Fibroblast of lung (primary cell): ENCODE data around the gene TESMIN. TPM values are rescaled to one million over a fixed set of nuclear protein-coding genes. Genes with fewer than 3 reads are reported as not detected.
A peak's percentile ranks its signal among the peaks of the same experiment; 100 is the strongest.

Experiments used
- DNase-seq, 2 donors: peaks; one replicate each; pipeline versions ENCODE4 v3.0.0 to v3.0.0-alpha.2; 2010; ENCODE audit warnings: low read depth in 2 of 2
- H2AFZ ChIP-seq: 2 replicates; pipeline ENCODE4 v1.5.1; 2012; ENCODE audit warnings: low read length, control low read depth, inconsistent platforms
- H3K27ac ChIP-seq: 2 replicates; pipeline ENCODE4 v1.5.1; 2011; ENCODE audit warnings: low read length, control low read depth; ENCODE audit not compliant: insufficient read depth
- H3K27me3 ChIP-seq: 2 replicates; pipeline ENCODE4 v1.5.1; 2011; ENCODE audit warnings: mild to moderate bottlenecking, low read length; ENCODE audit not compliant: control insufficient read depth, insufficient read depth
- H3K36me3 ChIP-seq: 2 replicates; pipeline ENCODE4 v1.5.1; 2011; ENCODE audit warnings: low read length; ENCODE audit not compliant: control insufficient read depth, insufficient read depth
- H3K4me1 ChIP-seq: 2 replicates; pipeline ENCODE4 v1.5.1; 2011; ENCODE audit warnings: low read length; ENCODE audit not compliant: control insufficient read depth, insufficient read depth; ENCODE audit errors: extremely low read depth
- H3K4me2 ChIP-seq: 2 replicates; pipeline ENCODE4 v1.5.1; 2011; ENCODE audit warnings: low read length, control low read depth; ENCODE audit not compliant: insufficient read depth; ENCODE audit errors: extremely low read depth
- H3K4me3 ChIP-seq, 4 experiments: fragments of 200-600 bp in 1 of 4; sonication (generic) in 1 of 4; replicated peaks in 1 of 4; 2 replicates each; pipeline ENCODE4 v1.5.1; 2011 to 2016; ENCODE audit warnings: low read length in 4 of 4, low read depth in 3 of 4, mild to moderate bottlenecking in 3 of 4, control low read depth in 2 of 4, inconsistent platforms in 1 of 4, mixed read lengths in 1 of 4; ENCODE audit not compliant: insufficient read depth in 1 of 4; ENCODE audit errors: control extremely low read depth in 1 of 4
- H3K79me2 ChIP-seq: 2 replicates; pipeline ENCODE4 v1.5.1; 2012; ENCODE audit warnings: mild to moderate bottlenecking, low read length, inconsistent platforms; ENCODE audit not compliant: control insufficient read depth, insufficient read depth
- H3K9ac ChIP-seq: 2 replicates; pipeline ENCODE4 v1.5.1; 2011; ENCODE audit warnings: mild to moderate bottlenecking, low read length, control low read depth; ENCODE audit not compliant: insufficient read depth
- H3K9me3 ChIP-seq: 2 replicates; pipeline ENCODE4 v1.5.1; 2012; ENCODE audit warnings: low read depth, low read length; ENCODE audit not compliant: control insufficient read depth, insufficient read depth
- H4K20me1 ChIP-seq: 2 replicates; pipeline ENCODE4 v1.5.1; 2011; ENCODE audit warnings: low read length; ENCODE audit not compliant: control insufficient read depth, insufficient read depth; ENCODE audit errors: extremely low read depth
- EZH2 ChIP-seq: IDR thresholded peaks from 2 replicates; pipeline ENCODE4 v1.5.1; 2012; ENCODE audit warnings: low read length, control low read depth, mild to moderate bottlenecking; ENCODE audit errors: missing control alignments
- polyA plus RNA-seq, 2 donors: library from polyadenylated mRNA; depleted of rRNA in 1 of 2; stranded (reverse) in 1 of 2; unstranded in 1 of 2; fragments of >200 nt; gene quantifications; 2 replicates each; pipeline ENCODE4 v1.2.1, GENCODE V29; 2011 to 2012; ENCODE audit warnings: missing spikeins in 1 of 2
- total RNA-seq: library from RNA; depleted of rRNA; stranded (reverse); fragments of >200 nt; gene quantifications from 2 replicates; pipeline ENCODE4 v1.2.1, GENCODE V29; 2014
- TF ChIP-seq, protein P1 (sequence below), 2 donors: IDR thresholded peaks in 1 of 2; conservative IDR thresholded peaks in 1 of 2; 1 replicate in 1 of 2; 2 replicates in 1 of 2; pipeline ENCODE4 v1.5.1; 2011 to 2012; ENCODE audit warnings: low read length in 2 of 2, control low read depth in 1 of 2, inconsistent platforms in 1 of 2, low read depth in 1 of 2, mild to moderate bottlenecking in 1 of 2

TESMIN gene
- total and polyA plus RNA-seq, 2 donors (not counting 1 experiment from before 2014, with no cell fraction given), result 0.70 to 2.0 TPM

DNA sequence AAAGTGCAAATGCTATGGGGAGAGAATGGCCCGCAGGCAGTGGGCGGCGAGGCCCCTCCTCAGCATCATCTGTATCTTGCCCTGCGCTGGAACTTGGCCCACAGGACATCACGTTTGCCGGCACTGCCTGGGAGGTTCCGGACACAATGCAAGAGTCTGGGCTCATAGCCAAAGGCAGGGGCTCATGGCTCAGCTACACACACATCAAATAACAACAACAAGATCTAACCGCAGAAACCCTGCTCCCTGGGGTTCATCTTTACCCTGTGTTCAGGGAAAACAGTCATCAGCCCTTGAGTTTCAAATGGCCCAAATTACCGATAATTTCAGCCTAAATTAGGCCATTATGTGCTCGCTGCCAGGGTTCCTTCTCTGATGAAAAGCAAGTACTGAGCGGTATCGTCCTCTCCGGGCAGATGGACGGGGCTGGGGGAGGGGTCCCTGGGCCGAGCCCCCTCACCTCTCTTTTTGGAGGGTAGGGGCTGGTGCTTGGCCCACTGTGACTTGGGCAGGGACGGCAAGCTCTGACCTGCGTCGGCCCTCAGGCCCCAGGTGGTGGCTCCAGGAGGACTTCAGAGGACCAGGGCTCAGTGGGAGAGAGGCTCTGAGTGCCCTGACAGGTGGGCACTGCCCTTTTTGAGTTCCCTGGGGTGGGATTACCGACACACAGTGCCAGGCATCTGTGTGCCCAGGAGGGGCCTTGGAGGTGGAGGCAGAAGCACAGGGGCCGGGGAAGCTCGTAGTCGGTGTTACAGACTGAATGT lies 92.0 kb downstream of the TESMIN start:
- Histone ChIP-seq H3K27me3 (peaks cover 4% of the 10 kb centered on the region), H3K9me3 (no peaks in the 10 kb centered on the region), H3K4me2 (peak overlapping the region; percentile 0), H3K36me3 (no peaks in the 10 kb centered on the region), H3K9ac (no peak overlapping the region), H3K4me3 (no peak overlapping the region), H3K27ac (peak overlapping the region; percentile 58), H3K79me2 (no peaks in the 10 kb centered on the region), H3K4me1 (peaks cover 11% of the 10 kb centered on the region), H4K20me1 (no peaks in the 10 kb centered on the region), H2AFZ (no peak overlapping the region)
- TF ChIP-seq, protein P1, sequence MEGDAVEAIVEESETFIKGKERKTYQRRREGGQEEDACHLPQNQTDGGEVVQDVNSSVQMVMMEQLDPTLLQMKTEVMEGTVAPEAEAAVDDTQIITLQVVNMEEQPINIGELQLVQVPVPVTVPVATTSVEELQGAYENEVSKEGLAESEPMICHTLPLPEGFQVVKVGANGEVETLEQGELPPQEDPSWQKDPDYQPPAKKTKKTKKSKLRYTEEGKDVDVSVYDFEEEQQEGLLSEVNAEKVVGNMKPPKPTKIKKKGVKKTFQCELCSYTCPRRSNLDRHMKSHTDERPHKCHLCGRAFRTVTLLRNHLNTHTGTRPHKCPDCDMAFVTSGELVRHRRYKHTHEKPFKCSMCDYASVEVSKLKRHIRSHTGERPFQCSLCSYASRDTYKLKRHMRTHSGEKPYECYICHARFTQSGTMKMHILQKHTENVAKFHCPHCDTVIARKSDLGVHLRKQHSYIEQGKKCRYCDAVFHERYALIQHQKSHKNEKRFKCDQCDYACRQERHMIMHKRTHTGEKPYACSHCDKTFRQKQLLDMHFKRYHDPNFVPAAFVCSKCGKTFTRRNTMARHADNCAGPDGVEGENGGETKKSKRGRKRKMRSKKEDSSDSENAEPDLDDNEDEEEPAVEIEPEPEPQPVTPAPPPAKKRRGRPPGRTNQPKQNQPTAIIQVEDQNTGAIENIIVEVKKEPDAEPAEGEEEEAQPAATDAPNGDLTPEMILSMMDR (conservative IDR thresholded peaks at IDR 0.05 in 1 of 2, IDR thresholded peaks at IDR 0.05 in 1 of 2; ENCODE audit: low read depth in 1 of 2, low read length in 2 of 2), result no peak
- TF ChIP-seq EZH2, result no peak
- peak; percentile 95 to 99 for DNase-seq

DNA sequence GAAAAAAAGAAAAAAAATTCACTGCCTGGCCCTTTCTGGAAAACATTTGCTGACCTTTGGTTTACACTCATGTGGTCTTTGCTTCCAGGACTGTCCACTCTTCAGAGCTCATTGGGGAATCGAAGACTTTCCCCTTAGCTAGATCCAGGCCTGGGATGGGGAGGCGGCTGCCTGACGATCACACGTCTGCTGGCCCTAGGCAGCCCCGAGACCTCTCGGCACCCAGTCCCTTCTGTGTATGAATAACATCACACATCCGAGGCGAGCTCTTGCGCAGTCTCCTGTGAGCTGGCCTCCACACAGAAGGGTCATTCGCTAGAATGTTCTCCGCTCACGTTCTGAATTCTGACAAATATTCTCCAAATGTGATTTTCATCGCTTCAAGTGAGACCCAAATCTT lies 92.7 kb downstream of the TESMIN start:
- peak; percentile 25 to 80 for DNase-seq
- Histone ChIP-seq H3K27ac (peak overlapping the region; percentile 58), H3K4me2 (peak overlapping the region; percentile 0), H4K20me1 (no peaks in the 10 kb centered on the region), H2AFZ (no peak overlapping the region), H3K9ac (no peak overlapping the region), H3K4me1 (peaks cover 11% of the 10 kb centered on the region), H3K27me3 (peaks cover 4% of the 10 kb centered on the region), H3K79me2 (no peaks in the 10 kb centered on the region), H3K36me3 (no peaks in the 10 kb centered on the region), H3K4me3 (no peak overlapping the region), H3K9me3 (no peaks in the 10 kb centered on the region)
- TF ChIP-seq, protein P1 (conservative IDR thresholded peaks at IDR 0.05 in 1 of 2, IDR thresholded peaks at IDR 0.05 in 1 of 2; ENCODE audit: low read depth in 1 of 2, low read length in 2 of 2), result no peak
- no peak for TF ChIP-seq EZH2

DNA sequence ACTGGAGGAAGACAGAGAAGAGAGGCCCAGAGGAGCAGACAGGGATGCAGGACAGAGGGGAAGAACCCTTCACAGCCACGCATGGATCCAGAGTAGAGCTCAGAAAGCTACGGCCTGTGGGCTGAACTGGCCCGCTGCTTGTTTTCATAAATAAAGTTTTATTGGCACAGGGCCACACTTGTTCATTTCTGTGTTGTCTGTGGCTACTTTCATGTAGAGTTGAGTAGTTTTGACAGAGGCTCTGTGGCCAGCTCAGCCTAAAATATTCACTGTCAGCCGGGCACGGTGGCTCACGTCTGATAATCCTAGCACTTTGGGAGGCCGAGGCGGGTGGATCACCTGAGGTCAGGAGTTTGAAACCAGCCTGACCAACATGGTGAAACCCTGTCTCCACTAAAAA lies 93.2 kb downstream of the TESMIN start:
- no peak overlapping the region for H3K4me3 ChIP-seq
- TF ChIP-seq EZH2, result no peak
- TF ChIP-seq, protein P1 (conservative IDR thresholded peaks at IDR 0.05 in 1 of 2, IDR thresholded peaks at IDR 0.05 in 1 of 2; ENCODE audit: low read depth in 1 of 2, low read length in 2 of 2), result no peak
- peaks cover 11% of the 10 kb centered on the region for H3K4me1 ChIP-seq
- H3K9me3 ChIP-seq, result no peaks in the 10 kb centered on the region
- H3K9ac ChIP-seq, result no peak overlapping the region
- H3K4me2 ChIP-seq, result no peak overlapping the region
- no peak overlapping the region for H3K27ac ChIP-seq
- no peak overlapping the region for H2AFZ ChIP-seq
- DNase-seq, result peak in 1 of 2 donors; percentile 25
- H4K20me1 ChIP-seq, result no peaks in the 10 kb centered on the region
- H3K79me2 ChIP-seq, result no peaks in the 10 kb centered on the region
- H3K36me3 ChIP-seq, result no peaks in the 10 kb centered on the region
- H3K27me3 ChIP-seq, result peaks cover 4% of the 10 kb centered on the region

Other genes with a start within 250 kb of the TESMIN start
- gene GAL, start 67.0 kb downstream of the TESMIN start, total RNA-seq, result 1.5 and 5.4 TPM in 2 replicates
- gene GAL, start 67.0 kb downstream of the TESMIN start, polyA plus RNA-seq, result 1.6 and 6.3 TPM in 2 replicates
- gene CPT1A, start 90.4 kb upstream of the TESMIN start, total RNA-seq, result 33.6 and 45.2 TPM in 2 replicates
- gene CPT1A, start 90.4 kb upstream of the TESMIN start, polyA plus RNA-seq, result 29.5 and 37.2 TPM in 2 replicates
- gene MRPL21, start 152.3 kb upstream of the TESMIN start, total RNA-seq, result 40.1 and 59.9 TPM in 2 replicates
- 31.6 and 72.4 TPM in 2 replicates for gene MRPL21, start 152.3 kb upstream of the TESMIN start, polyA plus RNA-seq
- gene IGHMBP2, start 152.4 kb upstream of the TESMIN start, total RNA-seq, result 7.7 and 8.6 TPM in 2 replicates
- gene IGHMBP2, start 152.4 kb upstream of the TESMIN start, polyA plus RNA-seq, result 5.2 and 6.9 TPM in 2 replicates
- not detected in 2 replicates for gene MRGPRD, start 229.5 kb upstream of the TESMIN start, total RNA-seq
- gene MRGPRD, start 229.5 kb upstream of the TESMIN start, polyA plus RNA-seq, result not detected in 2 replicates